Measurements from ENCODE around the gene CAMK2A. TPM values are rescaled to one million over a fixed set of nuclear protein-coding genes. Genes with fewer than 3 reads are reported as not detected.

Gene CAMK2A
- total RNA-seq, 6 donors from 2014 or later: 0.29 to 2.4 (median 1.8) TPM; not detected in 1

DNA sequence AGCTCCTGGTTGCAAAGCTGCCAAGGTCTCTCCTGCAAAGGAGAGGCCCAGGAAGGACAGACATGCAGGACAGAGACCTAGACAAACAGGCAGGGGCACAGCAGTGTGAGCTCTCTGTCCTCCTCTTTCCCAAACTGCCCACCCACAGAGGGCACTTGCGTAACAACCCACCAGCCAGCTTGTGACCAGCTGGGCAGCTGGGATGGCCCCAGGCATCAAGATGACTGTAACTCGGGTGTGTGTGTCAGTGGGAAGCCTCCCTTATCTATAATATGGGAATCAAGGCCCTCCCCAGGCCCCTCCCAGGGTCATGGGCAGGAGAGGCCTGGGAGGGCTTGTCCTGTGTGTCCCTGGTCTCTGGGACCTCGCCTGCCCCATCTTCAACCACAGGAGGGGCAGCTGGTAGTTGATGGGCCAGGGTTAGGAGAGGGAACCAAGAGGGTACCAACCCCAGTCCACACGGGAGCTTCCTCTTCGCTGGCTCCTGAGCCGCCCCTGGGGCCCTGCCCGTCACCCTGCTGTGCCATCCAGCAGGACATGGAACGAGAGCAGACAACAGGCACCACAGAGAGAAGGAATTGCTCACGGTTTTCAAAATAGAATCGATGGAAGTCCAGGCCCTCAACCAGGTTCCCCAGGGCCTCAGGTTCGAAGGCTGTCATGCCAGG is 61.8 kb downstream of the CAMK2A start:
- Histone ChIP-seq H3K4me3 (no peak overlapping the region), H3K27me3 (no peaks in the 10 kb centered on the region), H3K9me3 (no peaks in the 10 kb centered on the region), H3K4me1 (no peaks in the 10 kb centered on the region), H3K36me3 (no peaks in the 10 kb centered on the region), H3K27ac (no peak overlapping the region)
- DNase-seq (no peak), ATAC-seq (ENCODE audit: low FRiP score in 2 of 2) (no peak)
- WGBS, 2 donors: 75 to 79% methylated on average over 10 to 11 of the region's 11 CpGs
- TF ChIP-seq POLR2A (IDR thresholded peaks at IDR 0.05): no peak
- TF ChIP-seq, protein P1, sequence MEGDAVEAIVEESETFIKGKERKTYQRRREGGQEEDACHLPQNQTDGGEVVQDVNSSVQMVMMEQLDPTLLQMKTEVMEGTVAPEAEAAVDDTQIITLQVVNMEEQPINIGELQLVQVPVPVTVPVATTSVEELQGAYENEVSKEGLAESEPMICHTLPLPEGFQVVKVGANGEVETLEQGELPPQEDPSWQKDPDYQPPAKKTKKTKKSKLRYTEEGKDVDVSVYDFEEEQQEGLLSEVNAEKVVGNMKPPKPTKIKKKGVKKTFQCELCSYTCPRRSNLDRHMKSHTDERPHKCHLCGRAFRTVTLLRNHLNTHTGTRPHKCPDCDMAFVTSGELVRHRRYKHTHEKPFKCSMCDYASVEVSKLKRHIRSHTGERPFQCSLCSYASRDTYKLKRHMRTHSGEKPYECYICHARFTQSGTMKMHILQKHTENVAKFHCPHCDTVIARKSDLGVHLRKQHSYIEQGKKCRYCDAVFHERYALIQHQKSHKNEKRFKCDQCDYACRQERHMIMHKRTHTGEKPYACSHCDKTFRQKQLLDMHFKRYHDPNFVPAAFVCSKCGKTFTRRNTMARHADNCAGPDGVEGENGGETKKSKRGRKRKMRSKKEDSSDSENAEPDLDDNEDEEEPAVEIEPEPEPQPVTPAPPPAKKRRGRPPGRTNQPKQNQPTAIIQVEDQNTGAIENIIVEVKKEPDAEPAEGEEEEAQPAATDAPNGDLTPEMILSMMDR (IDR thresholded peaks at IDR 0.05): no peak
- TF ChIP-seq EP300 (IDR thresholded peaks at IDR 0.05): no peak
- TF ChIP-seq POLR2AphosphoS5 (IDR thresholded peaks at IDR 0.05): no peak

DNA sequence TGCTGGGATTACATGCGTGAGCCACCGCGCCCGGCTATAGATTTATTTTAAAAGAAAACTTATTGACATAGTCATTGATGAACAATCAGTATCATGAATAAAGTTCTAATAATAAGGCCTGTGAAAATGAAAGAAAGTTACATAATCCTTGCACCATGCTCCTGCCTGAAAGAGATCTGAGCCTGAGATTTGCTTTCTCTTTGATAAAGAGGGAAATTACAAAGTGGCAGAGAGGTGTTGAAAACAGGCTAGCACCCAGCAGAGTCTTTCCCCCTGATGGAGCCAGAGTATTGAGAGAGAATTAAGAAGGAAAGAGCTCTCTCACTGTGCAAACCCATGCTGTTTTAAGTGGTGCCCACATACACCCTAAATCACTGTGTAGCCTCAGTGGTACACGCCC is 62.5 kb downstream of the CAMK2A start:
- 91 to 98% methylated on average over 5 of the region's 5 CpGs for WGBS, 2 donors
- DNase-seq: no peak
- H3K9me3 ChIP-seq: no peaks in the 10 kb centered on the region
- H3K27me3 ChIP-seq: no peaks in the 10 kb centered on the region
- no peaks in the 10 kb centered on the region for H3K36me3 ChIP-seq
- no peak for ATAC-seq (ENCODE audit: low FRiP score in 2 of 2)
- TF ChIP-seq EP300 (IDR thresholded peaks at IDR 0.05): no peak
- TF ChIP-seq, protein P1 (IDR thresholded peaks at IDR 0.05): no peak
- no peak for TF ChIP-seq POLR2AphosphoS5 (IDR thresholded peaks at IDR 0.05)
- TF ChIP-seq POLR2A (IDR thresholded peaks at IDR 0.05): no peak
- no peak overlapping the region for H3K4me3 ChIP-seq
- H3K4me1 ChIP-seq: no peaks in the 10 kb centered on the region
- no peak overlapping the region for H3K27ac ChIP-seq

DNA sequence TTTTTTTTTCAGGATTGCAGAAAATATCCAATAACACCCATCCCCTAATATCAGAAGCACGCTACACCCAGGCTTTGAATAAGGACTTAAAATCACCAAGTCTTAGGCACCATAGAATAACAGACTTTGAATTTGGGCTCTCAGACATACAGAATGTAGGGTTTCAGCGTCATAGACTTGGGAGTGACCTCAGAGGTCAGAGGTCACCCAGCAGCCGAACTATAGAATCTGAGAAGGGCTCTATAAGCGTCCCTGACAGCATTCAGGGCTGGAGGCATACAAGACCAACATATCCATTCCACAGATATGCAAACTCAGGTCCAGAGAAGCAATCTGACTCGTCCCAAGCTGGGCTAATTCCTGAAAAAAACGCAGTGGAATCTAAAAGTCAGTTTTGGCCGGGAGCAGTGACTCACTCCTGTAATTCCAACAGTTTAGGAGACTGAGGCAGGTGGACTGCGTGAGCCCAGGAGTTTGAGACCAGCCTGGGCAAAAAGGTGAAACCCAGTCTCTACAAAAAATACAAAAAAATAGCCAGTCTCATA is 65.0 kb downstream of the CAMK2A start:
- WGBS, 2 donors: 67 to 79% methylated on average over 6 to 7 of the region's 8 CpGs
- ATAC-seq (ENCODE audit: low FRiP score in 2 of 2): no peak
- no peaks in the 10 kb centered on the region for H3K4me1 ChIP-seq

DNA sequence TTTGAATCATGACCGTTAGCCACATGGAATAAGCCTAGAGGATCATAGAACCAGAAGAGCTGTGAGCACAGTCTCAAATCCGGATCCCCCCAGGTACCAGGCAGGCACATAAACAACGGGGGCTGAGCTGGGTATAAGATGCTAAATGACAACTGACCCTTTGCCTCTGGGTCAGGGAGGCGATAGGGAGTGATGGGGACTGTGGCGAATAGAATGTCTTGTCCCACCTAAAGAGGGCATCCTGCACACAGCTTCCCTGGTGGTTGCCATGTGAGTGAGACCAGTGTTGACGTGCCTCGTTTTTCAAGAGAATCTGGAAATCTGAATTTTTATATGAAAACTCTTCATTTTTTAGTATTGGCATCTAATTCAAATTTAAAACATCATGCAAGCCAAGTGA is 66.1 kb downstream of the CAMK2A start:
- Histone ChIP-seq H3K4me3 (no peak overlapping the region), H3K4me1 (no peaks in the 10 kb centered on the region), H3K27me3 (no peaks in the 10 kb centered on the region), H3K36me3 (no peaks in the 10 kb centered on the region), H3K9me3 (no peaks in the 10 kb centered on the region), H3K27ac (no peak overlapping the region)
- WGBS, 2 donors: 82 to 91% methylated on average over 7 of the region's 7 CpGs
- no peak for DNase-seq
- TF ChIP-seq EP300 (IDR thresholded peaks at IDR 0.05) (no peak), POLR2AphosphoS5 (IDR thresholded peaks at IDR 0.05) (no peak), POLR2A (IDR thresholded peaks at IDR 0.05) (no peak)
- TF ChIP-seq, protein P1 (IDR thresholded peaks at IDR 0.05): no peak
- no peak for ATAC-seq (ENCODE audit: low FRiP score in 2 of 2)

More for the DNA sequence above, 65.0 kb downstream of the CAMK2A start:
- no peak overlapping the region for H3K27ac ChIP-seq
- no peaks in the 10 kb centered on the region for H3K9me3 ChIP-seq
- no peak for DNase-seq
- no peak overlapping the region for H3K4me3 ChIP-seq
- H3K36me3 ChIP-seq: no peaks in the 10 kb centered on the region
- H3K27me3 ChIP-seq: no peaks in the 10 kb centered on the region
- no peak for TF ChIP-seq POLR2A (IDR thresholded peaks at IDR 0.05)
- TF ChIP-seq POLR2AphosphoS5 (IDR thresholded peaks at IDR 0.05): no peak
- TF ChIP-seq EP300 (IDR thresholded peaks at IDR 0.05): no peak
- TF ChIP-seq, protein P1 (IDR thresholded peaks at IDR 0.05): no peak

DNA sequence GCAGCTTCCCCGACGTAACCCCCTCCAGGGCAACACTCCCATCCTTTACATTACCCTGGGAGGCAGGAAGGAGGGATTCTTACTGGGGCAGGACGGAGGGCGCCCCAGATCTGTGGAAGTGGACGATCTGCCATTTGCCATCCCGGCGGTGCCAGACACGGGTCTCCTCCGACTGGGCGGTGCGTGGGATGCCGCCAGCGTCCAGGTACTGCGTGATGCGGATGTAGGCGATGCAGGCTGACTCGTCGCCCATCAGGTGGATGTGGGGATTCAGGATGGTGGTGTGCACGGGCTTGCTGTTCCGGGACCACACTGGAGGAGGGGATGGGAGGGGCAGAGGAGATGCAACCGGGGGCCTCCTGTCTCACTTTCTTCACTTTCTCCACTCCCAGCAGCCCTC is 66.7 kb downstream of the CAMK2A start:
- TF ChIP-seq EP300 (IDR thresholded peaks at IDR 0.05): no peak
- TF ChIP-seq POLR2AphosphoS5 (IDR thresholded peaks at IDR 0.05): no peak
- TF ChIP-seq, protein P1 (IDR thresholded peaks at IDR 0.05): no peak
- TF ChIP-seq POLR2A (IDR thresholded peaks at IDR 0.05): no peak
- 90 to 96% methylated on average over 20 to 21 of the region's 21 CpGs for WGBS, 2 donors

More for the DNA sequence above, 66.7 kb downstream of the CAMK2A start:
- Histone ChIP-seq H3K27ac (no peak overlapping the region), H3K27me3 (no peaks in the 10 kb centered on the region), H3K4me1 (peaks cover 0 to 3% (median 0%) of the 10 kb centered on the region in 4 donors), H3K4me3 (no peak overlapping the region), H3K9me3 (no peaks in the 10 kb centered on the region), H3K36me3 (no peaks in the 10 kb centered on the region)
- DNase-seq (no peak), ATAC-seq (ENCODE audit: low FRiP score in 2 of 2) (no peak)

Measured in upper lobe of left lung (tissue), 6 donors.